ENCODE results near the gene OSBPL8. TPM values are rescaled to one million over a fixed set of nuclear protein-coding genes. Genes with fewer than 3 reads are reported as not detected.

Gene OSBPL8
- total RNA-seq, 4 donors from 2014 or later, result 65.8 to 73.5 (median 66.7) TPM

DNA sequence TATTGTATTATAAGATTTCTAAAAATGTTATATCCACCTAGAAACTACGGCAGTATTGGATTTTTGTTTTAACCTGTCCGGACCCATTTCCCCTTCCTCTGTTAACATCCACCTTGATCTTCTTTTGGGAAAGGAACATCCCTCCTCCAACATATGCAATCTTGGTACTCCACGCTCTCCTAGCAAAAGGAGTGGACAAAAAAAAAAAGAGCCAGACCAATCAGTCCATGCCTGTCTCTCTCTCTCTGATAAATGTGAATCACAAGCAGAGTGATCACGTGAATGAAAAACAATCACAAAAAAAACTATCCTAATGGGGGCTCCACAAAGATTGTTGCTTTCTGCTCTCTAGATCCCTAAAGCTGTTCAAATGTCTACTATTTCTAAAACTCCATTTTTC, 27.1 kb downstream of the OSBPL8 start:
- Histone ChIP-seq H3K9me3 (no peaks in the 10 kb centered on the region), H3K36me3 (peaks cover 0 to 4% of the 10 kb centered on the region in 2 donors), H3K4me3 (no peak overlapping the region), H3K27ac (no peak overlapping the region), H3K4me1 (peaks cover 0 to 13% (median 0%) of the 10 kb centered on the region in 3 donors), H3K27me3 (no peaks in the 10 kb centered on the region)
- TF ChIP-seq POLR2AphosphoS5 (IDR thresholded peaks at IDR 0.05) (no peak), EP300 (IDR thresholded peaks at IDR 0.05) (no peak), POLR2A (IDR thresholded peaks at IDR 0.05) (no peak)
- TF ChIP-seq, protein P1, sequence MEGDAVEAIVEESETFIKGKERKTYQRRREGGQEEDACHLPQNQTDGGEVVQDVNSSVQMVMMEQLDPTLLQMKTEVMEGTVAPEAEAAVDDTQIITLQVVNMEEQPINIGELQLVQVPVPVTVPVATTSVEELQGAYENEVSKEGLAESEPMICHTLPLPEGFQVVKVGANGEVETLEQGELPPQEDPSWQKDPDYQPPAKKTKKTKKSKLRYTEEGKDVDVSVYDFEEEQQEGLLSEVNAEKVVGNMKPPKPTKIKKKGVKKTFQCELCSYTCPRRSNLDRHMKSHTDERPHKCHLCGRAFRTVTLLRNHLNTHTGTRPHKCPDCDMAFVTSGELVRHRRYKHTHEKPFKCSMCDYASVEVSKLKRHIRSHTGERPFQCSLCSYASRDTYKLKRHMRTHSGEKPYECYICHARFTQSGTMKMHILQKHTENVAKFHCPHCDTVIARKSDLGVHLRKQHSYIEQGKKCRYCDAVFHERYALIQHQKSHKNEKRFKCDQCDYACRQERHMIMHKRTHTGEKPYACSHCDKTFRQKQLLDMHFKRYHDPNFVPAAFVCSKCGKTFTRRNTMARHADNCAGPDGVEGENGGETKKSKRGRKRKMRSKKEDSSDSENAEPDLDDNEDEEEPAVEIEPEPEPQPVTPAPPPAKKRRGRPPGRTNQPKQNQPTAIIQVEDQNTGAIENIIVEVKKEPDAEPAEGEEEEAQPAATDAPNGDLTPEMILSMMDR (IDR thresholded peaks at IDR 0.05), result no peak
- WGBS, 2 donors (ENCODE audit: low coverage in 1 of 2), result 93% methylated on average over 4 of the region's 4 CpGs
- no peak for ATAC-seq

DNA sequence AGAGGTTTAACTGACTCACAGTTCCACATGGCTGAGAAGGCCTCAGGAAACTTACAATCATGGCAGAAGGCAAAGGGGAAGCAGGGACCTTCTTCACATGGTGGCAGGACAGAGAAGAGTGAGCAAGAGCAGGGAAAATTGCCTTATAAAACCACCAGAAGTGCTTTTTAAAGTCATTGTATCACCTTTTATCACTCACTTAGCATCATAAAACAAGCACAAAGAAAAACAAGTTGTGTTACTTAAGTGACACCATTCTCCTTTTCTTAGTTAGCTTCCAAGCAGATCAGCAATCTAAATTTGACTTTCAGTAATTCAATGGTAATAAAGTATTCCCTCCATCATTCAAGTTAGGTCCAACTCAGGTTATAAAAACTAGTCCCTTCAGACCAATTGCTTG, 28.5 kb downstream of the OSBPL8 start:
- H3K36me3 ChIP-seq, result peaks cover 0 to 4% of the 10 kb centered on the region in 2 donors
- H3K27me3 ChIP-seq, result no peaks in the 10 kb centered on the region
- TF ChIP-seq POLR2A (IDR thresholded peaks at IDR 0.05) (no peak), POLR2AphosphoS5 (IDR thresholded peaks at IDR 0.05) (no peak), EP300 (IDR thresholded peaks at IDR 0.05) (no peak)
- TF ChIP-seq, protein P1 (IDR thresholded peaks at IDR 0.05), result no peak
- H3K27ac ChIP-seq, result no peak overlapping the region
- H3K4me3 ChIP-seq, result no peak overlapping the region
- ATAC-seq, result no peak
- no peaks in the 10 kb centered on the region for H3K9me3 ChIP-seq
- H3K4me1 ChIP-seq, result peaks cover 0 to 13% (median 0%) of the 10 kb centered on the region in 3 donors

DNA sequence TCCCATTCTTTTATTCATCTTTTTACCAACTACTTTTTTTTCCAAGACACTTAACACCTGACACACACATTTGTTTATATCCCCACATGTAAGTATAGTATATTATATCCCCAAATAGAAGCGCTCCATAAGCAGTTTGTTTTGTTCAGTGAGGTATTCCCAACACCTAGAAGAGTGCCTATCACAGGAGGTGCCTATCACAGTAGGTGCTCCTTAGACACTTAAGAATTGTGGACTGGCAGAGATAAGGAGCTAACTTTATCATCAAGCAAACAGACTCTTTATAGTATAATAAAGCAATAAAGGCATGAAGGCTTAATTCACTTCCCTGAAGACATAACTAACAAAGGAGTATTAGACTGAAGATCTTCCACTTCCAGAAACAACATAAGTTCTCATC, 29.1 kb downstream of the OSBPL8 start:
- H3K4me3 ChIP-seq, result no peak overlapping the region
- TF ChIP-seq EP300 (IDR thresholded peaks at IDR 0.05), result no peak
- TF ChIP-seq, protein P1 (IDR thresholded peaks at IDR 0.05), result no peak
- no peak for TF ChIP-seq POLR2A (IDR thresholded peaks at IDR 0.05)
- no peak for TF ChIP-seq POLR2AphosphoS5 (IDR thresholded peaks at IDR 0.05)
- no peak for ATAC-seq
- no peaks in the 10 kb centered on the region for H3K9me3 ChIP-seq
- WGBS, 2 donors (ENCODE audit: low coverage in 1 of 2), result 85% methylated on average over 1 of the region's 1 CpG; no CpG with 5 or more reads in 1 of the 2 donors
- H3K36me3 ChIP-seq, result peaks cover 0 to 4% of the 10 kb centered on the region in 2 donors
- H3K4me1 ChIP-seq, result peaks cover 0 to 13% (median 0%) of the 10 kb centered on the region in 3 donors
- H3K27ac ChIP-seq, result no peak overlapping the region
- no peaks in the 10 kb centered on the region for H3K27me3 ChIP-seq

DNA sequence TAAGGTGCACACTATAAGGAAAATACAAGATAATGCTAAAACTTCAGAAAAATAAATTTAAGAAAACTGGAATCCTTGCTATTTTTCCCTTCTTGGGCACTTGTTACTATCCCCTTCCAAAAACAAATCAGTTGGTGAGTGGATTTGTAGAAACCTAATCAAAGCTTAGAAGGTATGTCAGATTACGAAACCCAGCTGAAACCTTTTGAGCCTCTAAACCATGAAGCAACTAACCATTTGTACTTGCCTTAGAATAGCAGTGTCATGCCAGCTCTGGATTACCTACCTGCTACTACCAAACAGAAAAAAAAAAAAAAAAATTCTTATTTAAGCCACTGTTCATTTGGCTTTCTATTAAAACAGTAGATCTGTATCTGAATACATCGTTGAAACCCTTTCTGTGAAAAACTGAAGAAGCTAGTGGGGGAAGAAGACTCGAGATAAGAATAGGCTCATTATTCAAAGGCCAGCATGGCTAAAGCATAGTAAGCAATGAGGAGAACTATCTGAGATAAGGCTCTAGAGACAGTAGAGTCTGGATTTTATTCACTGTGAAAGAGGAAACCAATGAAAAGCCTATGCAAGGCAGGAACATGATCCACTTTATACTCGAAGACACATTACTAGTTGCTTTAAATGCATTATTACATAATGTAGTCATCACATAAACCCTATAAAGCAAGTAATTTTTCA, 30.2 kb downstream of the OSBPL8 start:
- WGBS, 2 donors (ENCODE audit: low coverage in 1 of 2), result 49 to 73% methylated on average over 4 of the region's 4 CpGs
- no peak for ATAC-seq
- H3K9me3 ChIP-seq, result no peaks in the 10 kb centered on the region

More for the DNA sequence above, 30.2 kb downstream of the OSBPL8 start:
- Histone ChIP-seq H3K27ac (no peak overlapping the region), H3K4me1 (peaks cover 0 to 13% (median 0%) of the 10 kb centered on the region in 3 donors), H3K36me3 (peaks cover 0 to 4% of the 10 kb centered on the region in 2 donors), H3K4me3 (no peak overlapping the region), H3K27me3 (no peaks in the 10 kb centered on the region)
- no peak for TF ChIP-seq EP300 (IDR thresholded peaks at IDR 0.05)
- no peak for TF ChIP-seq POLR2A (IDR thresholded peaks at IDR 0.05)
- TF ChIP-seq, protein P1 (IDR thresholded peaks at IDR 0.05), result no peak
- no peak for TF ChIP-seq POLR2AphosphoS5 (IDR thresholded peaks at IDR 0.05)
